Measurements from ENCODE around the gene PDIA4. TPM values are rescaled to one million over a fixed set of nuclear protein-coding genes. Genes with fewer than 3 reads are reported as not detected.
A peak's percentile ranks its signal among the peaks of the same experiment; 100 is the strongest.
"Not testable (repeated sequence)": the region's sequence is repeated elsewhere in the genome, so short reads cannot be mapped to it uniquely, and the experiment has no call there.

Gene PDIA4
- polyA plus RNA-seq, 6 donors from 2014 or later = 66.3 to 102 (median 78.2) TPM

- H3K27ac Mint-ChIP-seq = no peak overlapping the region
- peaks cover 6 to 9% (median 6%) of the 10 kb centered on the region in 3 donors for H3K27me3 Mint-ChIP-seq
- no peak for ATAC-seq (ENCODE audit: low read depth in 2 of 2)
Observed at GRCh38 chr7:149053885-149054284, 25.6 kb upstream of the PDIA4 start.

GRCh38 chr7:149053384-149053783 is 25.1 kb upstream of the PDIA4 start:
- ATAC-seq (ENCODE audit: low read depth in 2 of 2) (no peak), DNase-seq (no peak)
- Mint-ChIP-seq H3K9me3 (peaks cover 0 to 4% (median 0%) of the 10 kb centered on the region in 7 donors), H3K4me1 (no peaks in the 10 kb centered on the region), H3K27ac (no peak overlapping the region), H3K27me3 (peaks cover 6 to 14% (median 6%) of the 10 kb centered on the region in 3 donors), H3K36me3 (no peaks in the 10 kb centered on the region), H3K4me3 (no peak overlapping the region)

More at GRCh38 chr7:149053885-149054284, 25.6 kb upstream of the PDIA4 start:
- DNase-seq = no peak
- Mint-ChIP-seq H3K4me1 (no peaks in the 10 kb centered on the region), H3K4me3 (peak overlapping the region in 1 of 8 donors; percentile 22), H3K9me3 (peaks cover 0 to 2% (median 0%) of the 10 kb centered on the region in 7 donors), H3K36me3 (no peaks in the 10 kb centered on the region)

- ATAC-seq (ENCODE audit: low read depth in 2 of 2) (no peak), DNase-seq (no peak)
- Mint-ChIP-seq H3K9me3 (peaks cover 0 to 4% (median 0%) of the 10 kb centered on the region in 7 donors), H3K27ac (peak overlapping the region in 1 of 6 donors; percentile 3), H3K36me3 (no peaks in the 10 kb centered on the region), H3K4me1 (no peaks in the 10 kb centered on the region), H3K4me3 (no peak overlapping the region), H3K27me3 (peaks cover 6 to 14% (median 6%) of the 10 kb centered on the region in 3 donors)
Observed at GRCh38 chr7:149050941-149051340, 22.6 kb upstream of the PDIA4 start.

- Mint-ChIP-seq H3K36me3 (no peaks in the 10 kb centered on the region), H3K4me3 (no peak overlapping the region), H3K27me3 (peaks cover 6 to 14% (median 6%) of the 10 kb centered on the region in 3 donors), H3K4me1 (no peaks in the 10 kb centered on the region), H3K27ac (peak overlapping the region in 1 of 6 donors; percentile 40), H3K9me3 (peaks cover 0 to 4% (median 0%) of the 10 kb centered on the region in 7 donors)
- no peak for DNase-seq
- ATAC-seq (ENCODE audit: low read depth in 2 of 2) = no peak
Observed at GRCh38 chr7:149048805-149049204, 20.5 kb upstream of the PDIA4 start.

GRCh38 chr7:149046416-149046815 is 18.1 kb upstream of the PDIA4 start:
- Mint-ChIP-seq H3K27ac (no peak overlapping the region), H3K4me1 (no peaks in the 10 kb centered on the region), H3K36me3 (no peaks in the 10 kb centered on the region), H3K9me3 (peaks cover 0 to 4% (median 0%) of the 10 kb centered on the region in 7 donors), H3K27me3 (peaks cover 0 to 20% (median 6%) of the 10 kb centered on the region in 3 donors), H3K4me3 (no peak overlapping the region)
- ATAC-seq (ENCODE audit: low read depth in 2 of 2) (no peak), DNase-seq (no peak)

GRCh38 chr7:149043936-149044335 is 15.6 kb upstream of the PDIA4 start:
- Mint-ChIP-seq H3K36me3 (no peaks in the 10 kb centered on the region), H3K27ac (peak overlapping the region in 1 of 6 donors; percentile 67), H3K9me3 (peaks cover 0 to 4% (median 0%) of the 10 kb centered on the region in 7 donors), H3K27me3 (peaks cover 0 to 18% (median 0%) of the 10 kb centered on the region in 3 donors), H3K4me1 (no peaks in the 10 kb centered on the region), H3K4me3 (no peak overlapping the region)
- DNase-seq = no peak
- ATAC-seq (ENCODE audit: low read depth in 2 of 2) = no peak

GRCh38 chr7:149041350-149041749 is 13.0 kb upstream of the PDIA4 start:
- Mint-ChIP-seq H3K27ac (no peak overlapping the region), H3K4me1 (peaks cover 0 to 5% (median 0%) of the 10 kb centered on the region in 3 donors), H3K36me3 (peaks cover 0 to 15% of the 10 kb centered on the region in 2 donors), H3K4me3 (no peak overlapping the region), H3K27me3 (peaks cover 0 to 13% (median 0%) of the 10 kb centered on the region in 3 donors), H3K9me3 (peaks cover 0 to 16% (median 13%) of the 10 kb centered on the region in 7 donors)
- DNase-seq = no peak
- ATAC-seq (ENCODE audit: low read depth in 2 of 2) = no peak

GRCh38 chr7:149038641-149039040 is 10.3 kb upstream of the PDIA4 start:
- DNase-seq; ATAC-seq (ENCODE audit: low read depth in 2 of 2); H3K4me3 Mint-ChIP-seq; H3K27ac Mint-ChIP-seq; H3K4me1 Mint-ChIP-seq: not testable (repeated sequence)
- Mint-ChIP-seq H3K9me3 (peaks cover 0 to 22% (median 15%) of the 10 kb centered on the region in 7 donors), H3K27me3 (peaks cover 0 to 13% (median 0%) of the 10 kb centered on the region in 3 donors), H3K36me3 (peaks cover 0 to 16% of the 10 kb centered on the region in 2 donors)

- Mint-ChIP-seq H3K27me3 (peaks cover 0 to 8% (median 0%) of the 10 kb centered on the region in 3 donors), H3K27ac (no peak overlapping the region), H3K9me3 (peaks cover 0 to 22% (median 15%) of the 10 kb centered on the region in 7 donors), H3K36me3 (peaks cover 0 to 16% of the 10 kb centered on the region in 2 donors), H3K4me3 (no peak overlapping the region), H3K4me1 (peaks cover 0 to 5% (median 0%) of the 10 kb centered on the region in 3 donors)
- no peak for DNase-seq
- no peak for ATAC-seq (ENCODE audit: low read depth in 2 of 2)
Observed at GRCh38 chr7:149036676-149037075, 8.4 kb upstream of the PDIA4 start.

- Mint-ChIP-seq H3K4me1 (peaks cover 18 to 22% (median 21%) of the 10 kb centered on the region in 3 donors), H3K4me3 (no peak overlapping the region), H3K36me3 (peaks cover 0 to 1% of the 10 kb centered on the region in 2 donors), H3K9me3 (peaks cover 0 to 7% (median 2%) of the 10 kb centered on the region in 7 donors), H3K27me3 (no peaks in the 10 kb centered on the region), H3K27ac (peak overlapping the region in 1 of 6 donors; percentile 69)
- ATAC-seq (ENCODE audit: low read depth in 2 of 2) (no peak), DNase-seq (no peak)
Observed at GRCh38 chr7:149031353-149031910, 3.1 kb upstream of the PDIA4 start.

- not testable (repeated sequence) for H3K9me3 Mint-ChIP-seq; ATAC-seq (ENCODE audit: low read depth in 2 of 2); H3K27me3 Mint-ChIP-seq; H3K27ac Mint-ChIP-seq; DNase-seq; H3K36me3 Mint-ChIP-seq
- Mint-ChIP-seq H3K4me3 (peak overlapping the region in 1 of 8 donors; percentile 28), H3K4me1 (peaks cover 20 to 32% (median 31%) of the 10 kb centered on the region in 3 donors)
Observed at GRCh38 chr7:149030439-149030838, 2.1 kb upstream of the PDIA4 start.

GRCh38 chr7:149027611-149028345 is 527 bp downstream of the PDIA4 start:
- ATAC-seq (ENCODE audit: low read depth in 2 of 2) = no peak
- H3K9me3 Mint-ChIP-seq = no peaks in the 10 kb centered on the region
- peaks cover 30 to 45% (median 44%) of the 10 kb centered on the region in 3 donors for H3K4me1 Mint-ChIP-seq
- DNase-seq = no peak
- no peaks in the 10 kb centered on the region for H3K36me3 Mint-ChIP-seq
- H3K4me3 Mint-ChIP-seq = peak overlapping the region; percentile 90 to 96 (median 94)
- H3K27ac Mint-ChIP-seq = peak overlapping the region; percentile 85 to 98 (median 92)
- H3K27me3 Mint-ChIP-seq = no peaks in the 10 kb centered on the region

- Mint-ChIP-seq H3K4me1 (peaks cover 30 to 47% (median 44%) of the 10 kb centered on the region in 3 donors), H3K27me3 (no peaks in the 10 kb centered on the region), H3K27ac (peak overlapping the region in 5 of 6 donors; percentile 86 to 96 (median 90)), H3K4me3 (peak overlapping the region; percentile 90 to 96 (median 94)), H3K36me3 (no peaks in the 10 kb centered on the region), H3K9me3 (no peaks in the 10 kb centered on the region)
- ATAC-seq (ENCODE audit: low read depth in 2 of 2) (no peak), DNase-seq (no peak)
Observed at GRCh38 chr7:149027055-149027454, 1.2 kb downstream of the PDIA4 start.

Data from naive B cell (primary cell).